ENCODE results near the gene CREBRF.
A peak's percentile ranks its signal among the peaks of the same experiment; 100 is the strongest.
"Not testable (repeated sequence)": the region's sequence is repeated elsewhere in the genome, so short reads cannot be mapped to it uniquely, and the experiment has no call there.

The CREBRF gene

DNA sequence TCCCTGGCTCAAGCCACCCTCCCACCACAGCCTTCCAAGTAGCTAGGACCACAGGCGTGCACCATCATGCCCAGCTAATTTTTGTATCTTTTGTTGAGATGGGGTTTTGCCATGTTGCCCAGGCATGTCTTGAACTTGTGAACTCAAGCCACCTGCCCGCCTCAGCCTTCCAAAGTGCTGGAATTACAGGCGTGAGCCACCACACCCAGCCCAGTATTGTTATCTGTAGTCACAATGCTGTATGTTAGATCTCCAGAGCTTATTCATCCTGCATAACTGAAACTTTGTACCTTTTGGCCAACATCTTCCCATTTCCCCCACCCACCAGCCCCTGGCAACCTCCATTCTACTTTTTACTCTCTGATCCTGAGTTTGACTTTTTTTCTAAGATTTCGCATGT is 37.5 kb downstream of the CREBRF start:
- DNase-seq, result no peak

DNA sequence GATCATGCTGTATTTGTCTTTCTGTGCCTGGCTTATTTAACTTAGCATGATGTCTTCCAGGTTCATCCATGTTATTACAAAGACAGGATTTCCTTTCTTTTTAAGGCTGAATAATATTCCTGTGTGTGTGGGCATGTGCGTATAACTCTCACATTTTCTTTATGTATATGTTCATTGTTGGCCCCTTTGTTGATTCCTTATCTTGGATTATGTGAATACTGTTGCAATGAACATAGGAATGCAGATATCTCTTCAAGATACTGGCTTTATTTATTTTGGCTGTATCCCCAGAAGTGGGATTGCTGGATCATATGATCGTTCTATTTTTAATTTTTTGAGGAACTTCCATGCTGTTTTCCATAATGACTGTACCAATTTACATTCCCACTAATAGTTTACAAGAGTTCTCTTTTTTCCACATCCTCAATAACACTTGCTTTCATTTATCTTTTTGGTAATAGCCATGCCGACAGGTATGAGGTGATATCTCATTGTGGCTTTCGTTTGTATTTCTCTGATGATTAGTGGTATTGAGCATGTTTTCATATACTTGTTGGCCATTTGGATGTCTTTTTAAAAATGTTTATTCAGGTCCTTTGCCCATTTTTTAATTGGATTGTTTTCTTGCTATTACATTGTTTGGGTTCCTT is 38.0 kb downstream of the CREBRF start:
- DNase-seq, result no peak

DNA sequence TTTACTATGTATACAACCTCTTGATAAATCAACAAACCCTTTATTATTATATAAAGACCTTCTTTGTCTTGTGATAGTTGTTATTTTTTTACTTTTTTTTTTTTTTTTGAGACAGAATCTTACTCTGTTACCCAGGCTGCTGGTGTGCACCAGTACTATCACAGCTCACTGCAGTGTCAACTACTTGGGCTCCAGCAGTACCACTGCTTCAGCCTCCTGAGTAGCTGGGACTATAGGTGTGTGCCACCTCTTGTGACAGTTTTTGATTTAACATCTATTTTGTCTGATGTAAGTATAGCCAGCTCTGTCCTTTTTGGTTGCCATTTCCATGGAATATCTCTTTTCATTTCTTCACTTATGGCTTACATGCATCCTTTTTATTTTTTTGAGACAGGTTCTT is 42.6 kb downstream of the CREBRF start:
- no peak for DNase-seq

DNA sequence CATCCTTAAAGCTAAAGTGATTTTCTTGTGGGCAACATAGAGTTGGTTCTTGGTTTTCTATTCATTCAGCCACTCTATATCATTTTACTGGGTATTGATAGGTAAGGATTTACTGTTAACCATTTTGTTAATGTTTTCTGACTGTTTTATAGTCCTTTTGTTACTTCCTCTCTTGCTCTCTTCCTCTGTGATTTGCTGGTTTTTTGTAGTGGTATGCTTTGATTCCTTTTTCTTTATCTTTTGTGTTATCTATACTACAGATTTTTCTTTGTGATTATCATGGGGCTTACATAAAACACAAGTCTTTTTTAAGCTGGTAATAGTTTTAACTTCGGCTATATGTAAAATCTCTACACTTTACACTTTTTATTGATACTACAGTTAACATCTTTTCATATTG is 43.3 kb downstream of the CREBRF start:
- DNase-seq, result no peak

DNA sequence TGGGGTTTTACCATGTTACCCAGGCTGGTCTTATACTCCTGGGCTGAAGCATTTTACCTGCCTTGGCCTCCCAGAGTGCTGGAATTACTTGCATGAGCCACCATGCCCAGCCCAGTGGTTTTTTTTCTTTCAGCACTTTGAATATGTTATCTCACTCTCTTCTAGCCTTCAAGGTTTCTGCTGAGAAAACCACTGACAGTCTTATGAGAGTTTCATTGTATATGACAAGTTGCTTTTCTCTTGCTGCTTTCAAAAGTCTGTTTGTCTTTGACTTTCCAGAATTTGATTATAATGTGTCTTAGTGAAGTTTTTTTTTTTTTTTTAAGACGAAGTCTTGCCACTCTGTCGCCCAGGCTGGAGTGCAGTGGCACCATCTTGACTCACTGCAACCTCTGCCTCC is 45.1 kb downstream of the CREBRF start:
- no peak for DNase-seq

DNA sequence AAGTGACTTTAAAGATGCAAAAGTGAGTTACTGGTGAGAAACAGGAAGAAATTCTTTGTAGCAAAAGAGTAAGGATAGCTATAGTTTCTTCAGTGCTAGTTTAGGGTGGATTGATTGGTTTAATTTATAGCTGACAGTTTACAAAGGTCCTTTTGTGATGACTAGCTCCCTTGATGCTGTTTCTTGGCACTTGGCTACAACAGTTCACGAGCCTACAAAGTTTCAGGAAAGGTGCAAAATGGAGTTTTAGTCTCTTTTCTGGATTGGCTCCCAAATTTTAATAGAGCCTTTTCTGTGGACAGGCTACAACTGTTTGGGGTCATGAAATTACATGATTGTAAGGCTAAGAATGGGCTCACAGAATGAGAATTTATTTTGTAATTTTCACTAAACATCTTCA is 47.3 kb downstream of the CREBRF start:
- DNase-seq, result no peak

DNA sequence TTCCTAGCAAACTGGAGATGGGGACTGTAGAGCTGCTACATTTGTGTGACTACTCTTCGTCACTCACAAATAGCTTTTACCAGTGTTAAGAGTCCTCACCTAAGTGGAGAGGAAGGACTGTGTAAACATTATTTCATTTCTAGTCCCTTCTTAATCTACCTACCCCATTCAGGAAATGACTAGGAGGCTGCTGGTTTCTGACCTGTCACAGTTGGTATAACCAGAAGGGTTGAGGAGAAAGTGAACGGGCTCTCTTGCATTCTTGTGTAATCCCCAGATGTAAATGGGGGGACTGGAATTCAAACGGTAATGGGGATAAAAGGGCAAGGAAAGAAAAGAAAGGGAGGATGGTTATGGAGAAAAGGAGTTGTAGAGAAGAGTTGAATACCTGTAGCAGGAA is 52.8 kb downstream of the CREBRF start:
- no peak for DNase-seq

DNA sequence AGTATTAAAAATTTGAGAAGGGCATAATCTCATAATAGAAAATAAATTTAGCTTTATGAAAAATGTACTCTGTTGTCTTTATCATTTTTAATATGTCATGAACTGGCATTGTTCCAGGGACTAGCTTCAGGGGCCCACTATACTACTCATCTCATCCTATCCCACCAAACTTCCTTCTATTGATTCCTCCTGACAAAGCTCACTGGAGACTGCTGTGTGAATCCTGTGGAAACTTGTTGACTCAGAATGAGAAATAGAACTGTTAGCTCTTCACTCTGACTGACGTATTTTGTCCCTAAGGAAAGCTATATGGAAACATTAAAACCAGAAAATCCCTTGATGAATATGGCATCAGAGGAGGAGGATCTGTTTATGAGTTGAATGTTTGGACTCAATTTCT is 58.4 kb downstream of the CREBRF start:
- DNase-seq, result no peak

DNA sequence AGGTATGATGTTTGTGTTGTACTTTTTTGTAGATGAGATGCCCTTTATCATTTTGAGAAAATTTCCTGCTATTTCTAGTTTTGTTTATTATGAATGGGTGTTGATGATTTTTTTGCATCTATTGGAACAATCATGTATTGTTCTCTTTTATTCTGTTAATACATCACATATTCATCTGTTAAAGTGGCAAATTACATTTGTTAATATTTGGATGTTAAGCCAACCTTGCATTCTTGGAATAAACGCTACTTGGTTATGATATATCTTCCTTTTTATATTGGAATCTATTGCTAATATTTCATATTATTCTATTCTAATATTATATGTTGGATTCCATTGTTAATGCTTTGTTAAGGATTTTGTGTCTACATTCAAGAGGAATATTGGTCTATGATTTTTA is 63.6 kb downstream of the CREBRF start:
- DNase-seq, result no peak

DNA sequence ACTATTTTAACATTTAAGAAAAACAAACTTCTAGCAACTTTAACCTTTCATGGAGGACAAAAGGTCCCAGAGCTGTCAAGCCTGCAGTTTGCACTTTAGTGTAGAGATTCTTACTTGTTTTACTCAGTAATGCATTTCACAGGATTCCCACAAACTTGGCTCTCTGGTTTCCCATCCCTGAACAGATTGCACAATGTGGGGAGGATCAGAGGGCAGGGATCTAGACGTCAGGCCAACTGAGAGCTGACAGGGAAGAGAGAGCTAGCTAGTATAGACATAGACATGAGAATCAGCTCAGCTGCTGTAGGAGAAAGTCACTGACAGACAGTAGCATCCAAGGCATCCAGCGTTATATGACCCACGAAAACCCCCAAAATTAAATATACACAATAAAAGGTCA is 67.3 kb downstream of the CREBRF start:
- no peak for DNase-seq

DNA sequence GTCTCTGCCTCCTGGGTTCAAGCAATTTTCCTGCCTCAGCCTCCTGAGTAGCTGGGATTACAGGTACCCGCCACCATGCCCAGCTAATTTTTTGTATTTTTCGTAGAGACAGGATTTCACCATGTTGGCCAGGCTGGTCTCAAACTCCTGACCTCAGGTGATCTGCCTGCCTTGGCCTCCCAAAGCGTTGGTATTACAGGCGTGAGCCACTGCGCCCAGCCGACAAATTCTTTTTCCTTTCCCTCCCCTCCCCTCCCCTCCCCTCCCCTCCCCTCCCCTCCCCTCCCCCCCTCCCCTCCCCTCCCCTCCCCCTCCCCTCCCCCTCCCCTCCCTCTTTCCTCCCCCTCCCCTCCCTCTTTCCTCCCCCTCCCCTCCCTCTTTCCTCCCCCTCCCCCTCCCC is 76.0 kb downstream of the CREBRF start:
- DNase-seq, result not testable (repeated sequence)

DNA sequence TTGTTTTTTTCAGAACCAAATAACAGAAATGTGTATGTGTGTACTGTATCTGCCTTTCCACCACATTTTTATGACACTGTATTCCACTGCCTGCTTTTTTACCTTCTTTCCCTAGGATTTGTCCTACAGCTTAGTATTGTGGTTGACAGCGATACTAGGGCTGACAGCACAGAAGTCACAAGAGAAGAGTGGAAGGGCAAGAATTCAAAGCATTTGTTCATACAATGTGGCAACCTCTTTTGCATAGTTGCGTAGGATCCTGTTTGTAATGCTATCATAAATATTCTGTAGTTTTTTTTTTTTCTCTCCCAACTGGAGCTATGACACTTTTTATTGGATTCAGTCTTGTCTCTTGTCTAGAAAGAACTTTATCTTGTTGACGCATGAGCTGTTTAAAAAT is 82.6 kb downstream of the CREBRF start:
- DNase-seq, result no peak

DNA sequence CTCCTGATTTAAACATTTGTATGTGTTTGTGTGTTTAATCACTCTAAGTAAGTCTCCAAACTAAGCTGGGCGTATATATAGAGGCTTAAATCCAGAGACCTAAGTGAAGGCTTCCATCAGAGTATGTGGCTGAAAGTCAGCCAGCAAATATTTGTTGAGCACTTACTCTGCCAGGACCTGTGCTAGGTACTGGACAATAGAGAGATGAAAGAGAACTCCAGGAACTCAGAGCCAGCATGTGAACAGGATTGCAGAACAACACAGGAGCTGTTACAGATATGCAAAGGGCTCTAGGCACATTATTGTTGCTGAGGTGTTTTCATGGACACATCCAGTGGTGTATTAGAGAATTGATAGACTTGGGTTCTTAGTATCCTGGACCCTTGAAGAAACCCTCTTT is 83.5 kb downstream of the CREBRF start:
- no peak for DNase-seq

DNA sequence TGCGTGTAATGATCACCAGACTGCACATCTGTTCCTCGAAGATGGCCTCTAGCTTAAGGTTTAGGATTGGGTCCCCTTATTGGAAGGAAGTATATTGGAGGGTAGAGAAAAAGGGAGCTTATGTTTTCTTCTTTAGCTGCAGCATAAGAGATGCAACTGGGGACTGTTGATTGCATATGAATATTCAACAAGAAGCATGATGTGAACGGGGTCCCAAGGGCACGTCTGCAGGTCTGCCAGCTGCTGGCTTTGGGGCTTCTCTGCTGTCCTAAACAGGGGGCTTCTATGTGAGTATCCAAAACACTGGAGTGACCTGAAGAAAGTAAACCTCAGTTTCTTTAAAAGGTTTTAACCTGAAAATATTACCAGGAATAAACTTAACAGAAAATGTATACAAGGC is 84.6 kb downstream of the CREBRF start:
- DNase-seq, result no peak

DNA sequence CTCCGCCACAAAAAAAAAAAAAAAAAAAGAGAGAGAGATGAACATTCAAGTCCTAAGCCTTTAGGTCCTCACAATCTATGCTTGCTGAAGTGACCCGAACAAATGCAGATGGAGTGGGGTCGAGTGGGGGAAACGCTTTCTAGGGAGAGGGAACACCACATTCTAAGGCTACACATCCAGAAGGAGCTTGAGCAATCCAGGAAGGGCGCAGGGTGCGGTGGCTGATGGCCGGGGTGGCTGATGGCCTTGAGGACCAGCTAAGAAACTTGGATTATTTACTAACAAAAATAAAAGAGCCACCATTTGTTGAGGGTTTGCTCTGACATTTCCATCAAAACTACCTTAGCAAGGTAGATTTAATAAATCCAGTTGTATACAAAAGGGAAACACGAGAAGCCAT is 87.4 kb downstream of the CREBRF start:
- DNase-seq, result no peak

DNA sequence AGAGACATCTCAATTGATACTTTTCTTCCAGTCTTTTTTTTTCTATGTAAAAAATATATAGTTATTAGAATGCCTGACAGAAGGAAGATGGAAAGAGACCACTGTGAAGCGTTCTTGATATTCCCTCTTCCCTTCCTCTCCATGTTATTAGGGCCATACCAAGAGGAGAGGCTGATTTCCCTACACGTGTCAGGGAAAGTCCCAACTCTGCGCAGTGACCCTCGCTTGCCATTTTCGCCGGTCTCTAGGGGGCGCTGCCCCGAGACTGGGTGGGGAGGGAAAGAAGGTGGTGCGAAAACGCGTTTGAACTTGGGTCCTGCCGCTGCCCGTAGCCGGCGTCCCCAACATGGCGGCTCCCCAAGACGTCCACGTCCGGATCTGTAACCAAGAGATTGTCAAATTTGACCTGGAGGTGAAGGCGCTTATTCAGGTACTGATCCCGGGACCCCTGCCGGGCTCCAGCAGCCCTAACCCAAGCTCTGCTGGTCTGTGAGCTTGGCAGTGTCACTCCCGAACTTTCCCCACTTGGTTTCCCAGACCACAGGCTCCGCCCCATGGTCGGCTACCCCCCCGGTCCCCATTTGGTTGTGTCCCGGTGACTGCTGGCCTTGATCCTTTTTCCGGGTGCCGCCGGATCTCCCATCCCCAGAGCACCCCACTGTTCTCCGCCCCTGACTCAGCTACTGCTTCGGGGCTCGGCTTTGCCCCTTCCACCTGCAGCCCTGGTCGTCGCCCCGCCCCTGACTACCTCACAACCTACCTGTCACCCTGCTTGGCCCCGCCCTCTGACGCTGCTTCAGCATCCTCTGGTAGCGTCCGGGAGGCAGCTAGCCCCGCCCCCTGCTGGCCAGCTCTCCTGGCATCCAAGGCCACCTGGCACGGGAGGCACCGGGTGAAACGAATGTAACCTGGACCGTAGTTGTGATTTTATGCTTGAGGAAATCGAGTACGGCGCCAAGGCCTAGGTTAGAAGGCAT is 88.3 kb downstream of the CREBRF start, which contains the start of gene BNIP1:
BNIP1 (plus strand) TSS at position 332 of the 977 bp plus-strand sequence; CDS start at position 347, 15 bp downstream.
- DNase-seq, result peak; percentile 96

DNA sequence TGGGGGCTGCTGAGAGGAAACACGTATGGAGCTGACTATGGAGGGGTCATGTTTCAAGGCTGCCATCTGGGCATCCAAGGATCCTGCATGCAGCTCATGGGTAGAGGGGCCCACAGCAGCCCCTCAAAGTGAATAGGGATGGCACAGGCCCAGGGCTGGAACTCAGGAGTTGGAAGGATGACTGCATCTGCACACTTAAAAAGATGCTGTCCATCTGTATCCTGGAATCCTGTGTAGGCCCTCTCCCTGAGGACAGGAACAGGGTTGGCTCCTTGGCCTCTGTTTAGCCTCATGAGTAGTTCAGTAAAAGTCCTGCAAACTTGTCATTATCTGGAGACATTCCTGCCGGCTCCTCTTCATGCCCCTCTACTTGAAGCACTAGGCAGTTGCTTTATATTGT is 92.2 kb downstream of the CREBRF start:
- DNase-seq, result no peak

DNA sequence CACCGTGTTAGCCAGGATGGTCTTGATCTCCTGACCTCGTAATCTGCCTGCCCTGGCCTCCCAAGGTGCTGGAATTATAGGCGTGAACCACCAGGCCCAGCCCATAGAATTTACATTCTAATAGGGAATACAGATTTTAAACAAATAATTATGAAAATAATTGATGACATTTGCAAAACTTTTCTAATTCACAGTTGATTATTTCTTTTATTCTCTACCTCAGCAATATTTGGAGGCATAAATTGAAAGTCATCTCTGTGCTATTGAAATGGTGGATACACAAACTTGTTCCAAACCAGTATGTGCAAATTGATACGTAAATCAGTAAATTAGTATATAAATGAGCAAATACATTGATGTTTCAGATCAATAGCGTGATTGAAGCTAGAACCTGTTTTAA is 96.4 kb downstream of the CREBRF start:
- no peak for DNase-seq

DNA sequence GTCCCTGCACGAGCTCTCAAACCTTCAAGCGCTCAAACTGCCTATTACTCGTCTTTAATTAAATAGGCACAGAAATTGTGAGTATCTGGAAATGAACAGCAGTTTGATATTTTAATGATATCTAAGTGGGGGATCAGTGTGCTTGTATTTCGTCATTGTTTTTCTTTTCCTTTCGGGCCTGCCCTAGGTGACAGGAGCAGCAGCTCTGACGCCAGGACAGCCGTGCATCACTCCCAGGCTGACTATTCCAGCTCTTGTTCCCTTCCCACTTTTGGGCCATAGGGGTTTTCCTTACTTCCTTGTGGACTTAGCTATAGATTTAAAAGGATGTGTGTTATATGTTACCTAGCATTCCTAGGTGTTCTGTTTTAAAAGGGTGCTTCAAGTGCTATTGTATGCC is 97.7 kb downstream of the CREBRF start:
- no peak for DNase-seq

DNA sequence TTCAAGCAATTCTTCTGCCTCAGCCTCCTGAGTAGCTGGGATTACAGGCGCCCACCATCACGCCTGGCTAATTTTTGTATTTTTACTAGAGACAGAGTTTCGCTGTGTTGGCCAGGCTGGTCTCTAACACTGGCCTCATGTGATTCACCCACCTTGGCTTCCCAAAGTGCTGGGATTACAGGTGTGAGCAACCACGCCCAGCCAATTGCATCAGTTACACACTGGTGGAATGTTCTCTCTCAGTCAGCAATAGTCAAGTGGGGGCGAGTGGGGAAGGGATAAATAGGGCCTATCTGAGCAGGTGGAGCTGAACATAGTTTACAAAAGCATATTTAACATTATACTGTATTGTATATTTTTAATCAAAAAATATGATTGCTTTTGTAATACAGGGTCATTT is 98.5 kb downstream of the CREBRF start:
- DNase-seq, result not testable (repeated sequence)

DNA sequence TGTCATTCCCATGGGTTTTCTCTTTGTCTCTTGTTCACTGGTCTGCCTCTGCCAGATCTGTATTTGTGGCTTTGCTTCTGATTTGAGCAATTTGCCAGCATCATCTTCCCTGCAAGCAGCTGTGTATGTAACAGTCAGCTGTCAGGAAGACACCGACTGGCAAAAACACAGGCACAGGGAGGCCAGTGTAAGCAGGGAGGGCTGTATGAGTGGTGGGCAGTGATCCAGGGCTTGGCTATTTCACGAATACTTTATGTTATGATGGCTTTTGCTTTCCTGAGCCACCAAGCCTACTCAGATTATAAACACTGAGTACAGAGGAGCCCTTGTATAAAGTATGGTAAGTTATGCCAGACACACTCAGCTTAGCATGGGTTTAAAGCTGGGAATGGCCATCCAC is 99.8 kb downstream of the CREBRF start:
- DNase-seq, result no peak

DNA sequence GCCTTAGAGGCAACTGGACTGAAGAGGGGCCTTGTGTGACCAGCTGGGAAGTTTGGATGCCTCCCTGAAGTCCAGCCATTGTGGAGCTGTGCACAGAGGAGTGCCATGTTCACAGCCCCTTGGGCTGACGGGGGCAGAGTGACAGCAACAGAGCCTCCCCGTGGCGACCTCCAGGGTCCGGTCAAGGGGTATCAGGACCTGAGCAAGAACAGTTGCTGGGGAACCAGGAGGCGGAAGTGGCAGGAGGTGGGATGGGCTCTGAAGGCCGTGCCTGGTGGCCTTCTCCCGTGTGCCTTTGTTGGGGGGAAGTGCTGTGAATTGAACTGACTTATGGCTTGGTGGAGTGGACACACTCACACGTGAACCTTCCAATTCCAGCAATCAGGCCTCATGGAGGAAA is 102.2 kb downstream of the CREBRF start:
- no peak for DNase-seq

DNA sequence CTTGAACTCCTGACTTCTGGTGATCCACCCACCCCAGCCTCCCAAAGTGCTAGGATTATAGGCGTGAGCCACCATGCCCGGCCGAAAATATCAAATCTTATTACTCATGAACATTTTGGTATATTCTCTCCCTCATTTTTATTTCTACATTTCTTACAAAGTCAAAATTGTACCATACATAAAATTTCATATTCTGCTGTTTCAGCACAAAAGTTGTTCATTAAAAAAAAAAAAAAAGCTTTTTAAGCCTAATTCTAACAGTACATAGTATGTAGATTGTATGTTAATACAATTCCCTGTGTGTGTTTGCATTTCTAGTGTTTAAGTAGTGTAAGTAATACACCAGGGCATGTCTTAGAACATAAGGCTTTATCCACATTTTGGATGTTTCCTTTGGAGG is 103.1 kb downstream of the CREBRF start:
- no peak for DNase-seq

DNA sequence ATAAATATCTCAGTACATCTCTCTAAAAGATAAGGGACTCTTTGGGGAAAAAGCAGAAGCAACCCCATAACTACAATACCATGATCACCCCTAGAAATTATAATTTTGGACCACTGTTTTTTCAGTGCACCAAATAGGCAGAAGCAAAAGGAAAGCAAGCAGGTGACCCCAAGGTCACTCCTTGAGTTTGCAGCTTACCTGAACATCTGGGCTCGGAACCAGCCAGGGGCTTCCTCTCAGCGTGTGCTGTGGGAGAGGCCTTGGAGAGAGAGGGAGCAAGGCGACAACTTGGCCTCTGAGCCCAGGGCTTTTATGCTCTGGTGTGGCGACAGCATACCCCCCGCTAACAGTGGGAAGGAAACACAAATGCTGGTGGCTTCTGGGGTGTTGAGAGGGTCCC is 105.0 kb downstream of the CREBRF start:
- no peak for DNase-seq

All from activated CD4-positive, alpha-beta T cell treated with anti-CD3 and anti-CD28 coated beads, Interleukin-2, amount 50 U/mL, for 16 hours (primary cell).